GM12878 (cell line): ENCODE data around the gene OTOGL. TPM values are rescaled to one million over a fixed set of nuclear protein-coding genes. Genes with fewer than 3 reads are reported as not detected.

Experiments
- ATAC-seq: fragments of 200-7000 bp; cut with Tn5 transposase; 3 replicates; pipeline ENCODE4 v1.9.1; 2020; ENCODE audit warnings: mild to moderate bottlenecking, moderate library complexity
- BruUV-seq: library from RNA; stranded (reverse); fragments of 400-500 nt; replicated peaks from 2 replicates; lab custom pipeline; 2021; lab: Mats Ljungman, UMichigan
- CTCF ChIA-PET: fragments of 300-600 bp; sonication (Branson Sonifier 250); formaldehyde crosslinking; extraction: SDS; loops from one replicate; lab custom pipeline; 2021; ENCODE audit warnings: inconsistent platforms; lab: Yijun Ruan, JAX
- POLR2A ChIA-PET: fragments of 350-600 bp; formaldehyde crosslinking; extraction: SDS; loops from one replicate; lab custom pipeline; 2021; ENCODE audit warnings: inconsistent platforms; lab: Charles Lee
- RAD21 ChIA-PET: fragments of 300-600 bp; sonication (Branson Sonifier 250); formaldehyde crosslinking; loops from one replicate; lab custom pipeline; 2023; ENCODE audit warnings: antibody characterized with exemption; ENCODE audit not compliant: unreplicated experiment; lab: Charles Lee
- SMC1A ChIA-PET: fragments of 300-600 bp; sonication (Branson Sonifier 250); formaldehyde crosslinking; loops from one replicate; lab custom pipeline; 2023; ENCODE audit not compliant: unreplicated experiment, uncharacterized antibody; lab: Charles Lee
- DNase-seq: peaks from one replicate; pipeline ENCODE4 v3.0.0-alpha.2; 2011; ENCODE audit warnings: low read depth, low spot score
- FAIRE-seq: peaks from 3 replicates; lab custom pipeline; 2011; peaks lifted over from hg19 to GRCh38; lab: Jason Lieb, UNC
- H2AFZ ChIP-seq: 2 replicates; pipeline ENCODE4 v1.6.0; 2011; ENCODE audit warnings: low read depth, low read length, control low read depth; ENCODE audit not compliant: control insufficient read depth
- H3K27ac ChIP-seq: 2 replicates; pipeline ENCODE4 v1.5.1; 2011; ENCODE audit warnings: control low read depth; ENCODE audit not compliant: control insufficient read depth, insufficient read depth
- H3K27me3 ChIP-seq, 2 experiments: replicated peaks in 1 of 2; 2 replicates each; pipeline versions ENCODE4 v1.6.0 to v1.6.1; 2011; ENCODE audit warnings: low read length in 1 of 2; ENCODE audit not compliant: control insufficient read depth in 2 of 2, insufficient read depth in 2 of 2
- H3K36me3 ChIP-seq, 2 experiments: 2 replicates each; pipeline ENCODE4 v1.5.1; 2011; ENCODE audit warnings: low read length in 1 of 2; ENCODE audit not compliant: control insufficient read depth in 2 of 2, insufficient read depth in 2 of 2
- H3K4me1 ChIP-seq: 2 replicates; pipeline ENCODE4 v1.6.1; 2011; ENCODE audit warnings: mild to moderate bottlenecking, low read length, moderate library complexity, mixed read lengths; ENCODE audit not compliant: control insufficient read depth, insufficient read depth
- H3K4me2 ChIP-seq: 2 replicates; pipeline ENCODE4 v1.6.0; 2011; ENCODE audit warnings: control low read depth; ENCODE audit not compliant: control insufficient read depth, insufficient read depth
- H3K4me3 ChIP-seq: fragments of 200-600 bp; sonication (generic); 2 replicates; pipeline ENCODE4 v1.5.1; 2016
- H3K79me2 ChIP-seq: 2 replicates; pipeline ENCODE4 v1.6.0; 2011; ENCODE audit warnings: low read length; ENCODE audit not compliant: control insufficient read depth, insufficient read depth
- H3K9ac ChIP-seq: 2 replicates; pipeline ENCODE4 v1.8.0; 2011; ENCODE audit warnings: low read length, control low read depth, mixed read lengths; ENCODE audit not compliant: control insufficient read depth, insufficient read depth
- H3K9me3 ChIP-seq: replicated peaks from 3 replicates; pipeline ENCODE4 v1.5.1; 2011; ENCODE audit warnings: mild to moderate bottlenecking, low read length; ENCODE audit not compliant: control insufficient read depth, insufficient read depth
- H4K20me1 ChIP-seq: 2 replicates; pipeline ENCODE4 v1.6.0; 2011; ENCODE audit not compliant: control insufficient read depth, insufficient read depth
- GATAD2B ChIP-seq: fragments of 450-650 bp; conservative IDR thresholded peaks from 2 replicates; pipeline ENCODE4 v1.6.1; 2017; ENCODE audit warnings: low read depth, mild to moderate bottlenecking, moderate library complexity
- IRF5 ChIP-seq: fragments of 450-650 bp; IDR thresholded peaks from 2 replicates; pipeline ENCODE4 v1.6.1; 2017; ENCODE audit warnings: borderline replicate concordance
- MYB ChIP-seq: fragments of 150-350 bp; IDR thresholded peaks from 2 replicates; pipeline ENCODE4 v1.6.1; 2014; ENCODE audit warnings: mild to moderate bottlenecking, low read depth, low read length, borderline replicate concordance
- NBN ChIP-seq: fragments of 450-650 bp; IDR thresholded peaks from 2 replicates; pipeline ENCODE4 v1.6.1; 2016
- NFYB ChIP-seq: IDR thresholded peaks from 2 replicates; pipeline ENCODE4 v1.6.1; 2011; ENCODE audit warnings: low read depth, mild to moderate bottlenecking, low read length, improper control_type of control experiment, moderate library complexity; ENCODE audit not compliant: insufficient read depth
- RBBP5 ChIP-seq: fragments of 200-600 bp; sonication (generic); conservative IDR thresholded peaks from 2 replicates; pipeline ENCODE4 v1.6.1; 2016
- WGBS: methylation state at CpG from one replicate; pipeline ENCODE4 v1.1.6; 2016; ENCODE audit warnings: low lambda C conversion rate; ENCODE audit not compliant: insufficient replicate concordance, insufficient coverage; ENCODE audit errors: missing lambda C conversion rate; 5-methylcytosine and 5-hydroxymethylcytosine counted together
- in situ Hi-C: fragments of 300-500 bp; cut with MboI; formaldehyde crosslinking; loops from 9 replicates; pipeline ENCODE4 v1.14.3; 2018; ENCODE audit warnings: mixed read lengths
- intact Hi-C: fragments of 100-400 bp; cut with micrococcal nuclease; formaldehyde crosslinking; loops from one replicate; pipeline ENCODE4 v1.14.2; 2022; ENCODE audit not compliant: unreplicated experiment
- polyA plus RNA-seq, 11 experiments: library from polyadenylated mRNA; depleted of rRNA in 4 of 11; unstranded in 6 of 11; stranded (reverse) in 5 of 11; fragments of >200 nt; fragmentation: Nextera tagmentation in 4 of 11; fragmentation: Illumina TruSeq in 1 of 11; extraction: Ambion mirVana in 4 of 11; extraction: Trizol in 1 of 11; gene quantifications; 1 replicate in 1 of 11; 2 replicates in 10 of 11; pipeline versions ENCODE4 v1.2.1 to v1.2.3, GENCODE V29; 2011 to 2016; ENCODE audit warnings: inconsistent platforms in 2 of 11, missing spikeins in 2 of 11, low read depth in 1 of 11
- total RNA-seq, 4 experiments: library from RNA; depleted of rRNA in 3 of 4; stranded (reverse); fragments of >200 nt in 3 of 4; fragmentation: Illumina TruSeq in 1 of 4; extraction: Trizol in 1 of 4; gene quantifications; 2 replicates each; pipeline versions ENCODE4 v1.2.1 to v1.2.3, GENCODE V29; 2013 to 2021

OTOGL gene
- total and polyA plus RNA-seq, 10 of the 15 experiments (the other 5 are each of a cell fraction or from before 2014, with no cell fraction given), result 0.04 to 3.7 (median 0.27) TPM

- ATAC-seq, result no peak
- in situ Hi-C loops (no loop called here), intact Hi-C loops (no loop called here)
- Histone ChIP-seq H3K79me2 (no peaks in the 10 kb centered on the region), H3K36me3 (no peaks in the 10 kb centered on the region), H3K4me1 (no peaks in the 10 kb centered on the region), H3K27ac (no peak overlapping the region), H2AFZ (no peak overlapping the region), H3K9ac (no peak overlapping the region), H3K4me3 (no peak overlapping the region), H3K27me3 (no peaks in the 10 kb centered on the region), H3K9me3 (no peaks in the 10 kb centered on the region), H3K4me2 (no peak overlapping the region), H4K20me1 (no peaks in the 10 kb centered on the region)
- no TSS peak for BruUV-seq
- no peak for FAIRE-seq
- RAD21 ChIA-PET, result interaction anchor here (1.4 kb wide), 1 partner anchor 134 kb away, joined by 3 read pairs; no protein-coding TSS in a partner anchor
- TF ChIP-seq IRF5 (no peak), MYB (no peak), RBBP5 (no peak)
- POLR2A ChIA-PET, result no interaction called here
- 32% methylated on average over 6 of the region's 6 CpGs for WGBS
- CTCF ChIA-PET, result no interaction called here
- no peak for DNase-seq
- SMC1A ChIA-PET, result no interaction called here
These were observed 46.1 kb upstream of the OTOGL start for GRCh38 chr12:80053051-80053790.

- no peak for FAIRE-seq
- WGBS, result 27% methylated on average over 4 of the region's 4 CpGs
- Histone ChIP-seq H4K20me1 (no peaks in the 10 kb centered on the region), H3K79me2 (no peaks in the 10 kb centered on the region), H3K4me3 (no peak overlapping the region), H3K9me3 (no peaks in the 10 kb centered on the region), H3K9ac (no peak overlapping the region), H3K36me3 (no peaks in the 10 kb centered on the region), H3K27ac (no peak overlapping the region), H2AFZ (no peak overlapping the region), H3K4me2 (no peak overlapping the region), H3K27me3 (no peaks in the 10 kb centered on the region), H3K4me1 (no peaks in the 10 kb centered on the region)
- BruUV-seq, result no TSS peak
- TF ChIP-seq NBN, result no peak
- no peak for TF ChIP-seq NFYB
- no peak for TF ChIP-seq GATAD2B
- DNase-seq, result no peak
- no peak for ATAC-seq
- SMC1A ChIA-PET, result no interaction called here
- RAD21 ChIA-PET, result no interaction called here
- in situ Hi-C loops, result no loop called here
- POLR2A ChIA-PET, result no interaction called here
- intact Hi-C loops, result no loop called here
- CTCF ChIA-PET, result no interaction called here
These were observed 43.1 kb upstream of the OTOGL start for GRCh38 chr12:80056232-80056631.
